ENCODE results near the gene RAET1L.
"Not testable (repeated sequence)": the region's sequence is repeated elsewhere in the genome, so short reads cannot be mapped to it uniquely, and the experiment has no call there.

RAET1L gene, protein sequence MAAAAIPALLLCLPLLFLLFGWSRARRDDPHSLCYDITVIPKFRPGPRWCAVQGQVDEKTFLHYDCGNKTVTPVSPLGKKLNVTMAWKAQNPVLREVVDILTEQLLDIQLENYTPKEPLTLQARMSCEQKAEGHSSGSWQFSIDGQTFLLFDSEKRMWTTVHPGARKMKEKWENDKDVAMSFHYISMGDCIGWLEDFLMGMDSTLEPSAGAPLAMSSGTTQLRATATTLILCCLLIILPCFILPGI

GRCh38 chr6:150025201-150025917, at the start of gene RAET1L:
Gene RAET1L (minus strand): TSS chr6:150025532. CDS start chr6:150025471, 61 bp downstream.
- peak in 3 of 56 donors; percentile 4 to 11 (median 5) for DNase-seq

- no peak for DNase-seq
Observed at GRCh38 chr6:150075034-150075421, 49.7 kb upstream of the RAET1L start.

DNA sequence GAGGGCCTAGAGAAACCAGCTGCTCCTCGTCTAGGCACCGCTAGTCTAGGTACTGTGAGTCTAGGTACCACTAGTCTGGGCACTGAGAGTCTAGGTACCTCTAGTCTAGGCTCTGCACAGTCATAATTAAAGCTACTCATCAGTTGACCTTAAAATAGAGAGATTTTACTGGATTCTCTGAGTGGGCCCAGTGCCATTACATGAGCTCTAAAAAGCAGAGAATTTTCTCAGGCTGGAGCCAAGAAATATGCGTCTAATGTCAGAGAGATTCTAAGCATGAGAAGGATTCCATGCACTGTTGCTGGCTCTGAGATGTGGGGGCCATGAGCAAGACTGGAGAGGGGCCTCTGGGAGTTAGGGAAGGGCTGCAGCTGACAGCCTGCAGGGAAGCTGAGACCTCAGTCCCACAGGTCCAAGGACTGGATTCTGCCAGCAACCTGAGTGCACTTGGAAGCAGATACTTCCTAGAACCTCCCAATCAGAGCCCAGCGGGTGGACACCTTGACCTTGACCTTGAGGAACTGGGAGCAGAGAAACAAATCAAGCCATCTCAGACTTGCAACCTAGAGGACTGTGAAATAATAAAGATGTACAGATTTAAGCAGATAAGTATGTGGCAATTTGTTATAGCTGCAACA, 49.2 kb upstream of the RAET1L start:
- not testable (repeated sequence) for DNase-seq

- no peak for DNase-seq
Observed at GRCh38 chr6:150072201-150072600, 46.9 kb upstream of the RAET1L start.

- no peak for DNase-seq
Observed at GRCh38 chr6:150070236-150070818, 45.0 kb upstream of the RAET1L start.

GRCh38 chr6:150069706-150070105, 44.4 kb upstream of the RAET1L start:
- DNase-seq = peak in 29 of 56 donors; percentile 9 to 61 (median 23)

- peak in 44 of 56 donors; percentile 7 to 75 (median 52) for DNase-seq
Observed at GRCh38 chr6:150068720-150069648, 43.7 kb upstream of the RAET1L start, which contains the start of gene ULBP3. Gene ULBP3 (minus strand): TSS chr6:150069121. CDS start chr6:150069066, 55 bp downstream.

DNA sequence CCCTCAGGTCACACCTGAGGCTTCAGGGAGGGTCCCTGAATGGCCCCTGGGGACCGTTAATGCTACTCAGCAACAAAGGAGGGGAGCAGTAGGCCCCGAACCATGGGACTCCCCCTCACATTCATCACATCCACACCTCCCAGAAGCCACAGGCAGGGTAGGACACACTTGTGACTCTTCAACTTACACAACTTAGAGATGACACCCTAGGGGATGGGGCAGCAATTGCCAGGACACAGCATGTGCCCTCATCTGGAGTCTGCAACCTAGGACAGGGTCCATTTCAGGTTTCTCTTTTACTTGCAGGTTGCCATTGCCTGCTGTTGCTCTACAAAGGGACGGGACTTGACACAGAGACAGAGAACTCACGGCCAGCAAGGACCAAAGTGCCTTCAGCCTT, 42.8 kb upstream of the RAET1L start:
- DNase-seq = no peak

DNA sequence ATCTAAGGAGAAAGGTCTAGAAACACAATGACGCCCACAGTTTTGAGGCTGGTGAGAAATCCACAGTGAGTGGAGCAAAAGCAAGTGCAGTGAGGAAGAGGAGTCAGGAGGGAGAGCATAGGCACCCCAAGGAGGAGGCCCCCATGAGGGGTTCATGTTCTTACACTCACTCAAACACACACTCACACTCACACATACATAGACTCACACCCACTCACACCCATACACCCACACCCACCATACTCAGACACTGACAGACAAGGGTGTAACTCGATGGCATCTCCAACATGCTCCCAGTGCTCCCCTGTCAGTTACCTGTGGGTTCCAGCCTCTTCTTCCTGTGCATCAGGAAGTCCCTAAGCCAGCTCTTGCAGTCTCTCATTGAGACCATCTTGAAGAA, 39.8 kb upstream of the RAET1L start:
- DNase-seq = no peak

GRCh38 chr6:150063640-150064039, 38.3 kb upstream of the RAET1L start:
- DNase-seq = no peak

GRCh38 chr6:150059973-150060372, 34.6 kb upstream of the RAET1L start:
- DNase-seq = not testable (repeated sequence)

DNA sequence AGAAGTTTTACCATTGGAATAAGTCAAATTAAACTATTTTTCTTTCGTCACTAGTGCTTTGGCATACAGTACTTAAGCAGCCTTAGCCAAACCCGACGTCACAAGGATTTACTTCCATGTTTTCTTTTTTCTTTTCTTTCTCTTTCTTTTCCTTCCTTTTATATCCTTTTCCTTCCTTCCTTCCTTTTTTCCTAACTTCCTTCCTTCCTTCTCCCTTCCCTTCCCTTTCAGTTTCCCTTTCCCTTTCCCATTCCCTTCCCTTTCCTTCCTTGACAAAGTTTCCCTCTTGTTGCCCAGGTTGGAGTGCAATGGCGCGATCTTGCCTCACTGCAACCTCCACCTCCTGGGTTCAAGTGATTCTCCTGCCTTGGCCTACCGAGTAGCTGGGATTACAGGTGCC, 33.7 kb upstream of the RAET1L start:
- no peak for DNase-seq

GRCh38 chr6:150058231-150058792, 33.0 kb upstream of the RAET1L start:
- no peak for DNase-seq

- no peak for DNase-seq
Observed at GRCh38 chr6:150057501-150057951, 32.2 kb upstream of the RAET1L start.

DNA sequence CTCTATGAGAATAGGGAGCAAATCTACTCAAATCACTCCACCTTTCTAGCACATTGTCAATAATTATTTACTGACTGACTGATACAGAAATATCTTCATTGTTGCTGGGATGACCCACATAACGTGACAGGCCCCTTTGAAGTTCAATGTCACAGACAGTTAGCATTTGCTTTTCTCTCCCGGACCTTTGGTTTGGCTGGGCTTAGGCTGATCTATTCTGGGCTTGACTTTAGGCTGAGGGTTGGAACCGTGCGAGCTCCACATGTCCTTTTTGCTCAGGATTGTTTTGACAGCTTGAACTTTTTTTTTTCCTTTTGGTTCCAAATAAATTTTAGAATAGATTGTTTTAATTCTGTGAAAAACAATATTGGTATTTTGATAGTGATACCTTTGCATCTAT, 31.6 kb upstream of the RAET1L start:
- no peak for DNase-seq

- no peak for DNase-seq
Observed at GRCh38 chr6:150056156-150056555, 30.8 kb upstream of the RAET1L start.

GRCh38 chr6:150055131-150055530, 29.8 kb upstream of the RAET1L start:
- DNase-seq = no peak

DNA sequence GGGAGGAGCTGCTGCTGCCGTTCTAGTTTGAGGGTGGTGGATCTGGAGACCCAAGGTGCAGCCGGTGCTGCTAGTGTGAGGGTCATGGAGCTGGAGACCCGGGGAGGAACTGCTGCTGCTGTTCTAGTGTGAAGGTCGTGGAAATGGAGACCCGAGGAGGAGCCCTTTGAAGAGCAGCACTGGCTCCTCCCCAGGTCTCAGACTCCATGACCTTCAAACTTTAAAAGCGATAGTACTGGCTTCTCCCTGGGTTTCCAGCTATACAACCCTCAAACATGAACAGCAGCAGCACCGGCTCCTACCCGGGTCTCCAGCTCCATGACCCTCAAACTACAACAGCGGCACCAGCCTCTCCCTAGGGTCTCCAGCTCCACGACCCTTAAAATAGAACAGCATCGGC, 28.1 kb upstream of the RAET1L start:
- DNase-seq = no peak

GRCh38 chr6:150050846-150051245, 25.5 kb upstream of the RAET1L start:
- no peak for DNase-seq

- no peak for DNase-seq
Observed at GRCh38 chr6:150048099-150048498, 22.8 kb upstream of the RAET1L start.
